Activated CD4-positive, alpha-beta memory T cell treated with anti-CD3 and anti-CD28 coated beads for 36 hours (primary cell): Measurements from ENCODE around the gene ALS2. TPM values are rescaled to one million over a fixed set of nuclear protein-coding genes. Genes with fewer than 3 reads are reported as not detected.
"Not testable (repeated sequence)": the region's sequence is repeated elsewhere in the genome, so short reads cannot be mapped to it uniquely, and the experiment has no call there.

Experiments
- CTCF ChIA-PET: fragments of 350-600 bp; sonication (Branson Sonifier 250); formaldehyde crosslinking; loops from one replicate; lab custom pipeline; 2021; ENCODE audit warnings: antibody characterized with exemption, inconsistent platforms; lab: Charles Lee
- POLR2A ChIA-PET: fragments of 350-600 bp; sonication (Branson Sonifier 250); formaldehyde crosslinking; loops from one replicate; lab custom pipeline; 2021; ENCODE audit warnings: antibody characterized with exemption; lab: Charles Lee
- DNase-seq: peaks from one replicate; pipeline ENCODE4 v3.0.0-alpha.2; 2020
- H3K27ac Mint-ChIP-seq: one replicate; pipeline ENCODE4 v1.8.0; 2021; ENCODE audit warnings: mixed read lengths
- H3K27me3 Mint-ChIP-seq: one replicate; pipeline ENCODE4 v1.8.0; 2021; ENCODE audit warnings: mixed read lengths
- H3K36me3 Mint-ChIP-seq: one replicate; pipeline ENCODE4 v1.8.0; 2021; ENCODE audit warnings: mixed read lengths
- H3K4me1 Mint-ChIP-seq: one replicate; pipeline ENCODE4 v1.8.0; 2021; ENCODE audit warnings: low read depth, mixed read lengths
- H3K4me3 Mint-ChIP-seq: one replicate; pipeline ENCODE4 v1.8.0; 2021; ENCODE audit warnings: mild to moderate bottlenecking, mixed read lengths
- H3K9me3 Mint-ChIP-seq: one replicate; pipeline ENCODE4 v1.8.0; 2021; ENCODE audit warnings: mixed read lengths
- intact Hi-C: fragments of 100-400 bp; cut with micrococcal nuclease; formaldehyde crosslinking; loops from one replicate; pipeline ENCODE4 v1.15.1; 2023
- total RNA-seq, 2 experiments: library from RNA; stranded (reverse); gene quantifications; one replicate each; pipeline ENCODE4 v1.2.3, GENCODE V29; 2021

Gene ALS2
- total RNA-seq, 2 experiments from 2014 or later: 11.0 to 12.6 TPM

DNA sequence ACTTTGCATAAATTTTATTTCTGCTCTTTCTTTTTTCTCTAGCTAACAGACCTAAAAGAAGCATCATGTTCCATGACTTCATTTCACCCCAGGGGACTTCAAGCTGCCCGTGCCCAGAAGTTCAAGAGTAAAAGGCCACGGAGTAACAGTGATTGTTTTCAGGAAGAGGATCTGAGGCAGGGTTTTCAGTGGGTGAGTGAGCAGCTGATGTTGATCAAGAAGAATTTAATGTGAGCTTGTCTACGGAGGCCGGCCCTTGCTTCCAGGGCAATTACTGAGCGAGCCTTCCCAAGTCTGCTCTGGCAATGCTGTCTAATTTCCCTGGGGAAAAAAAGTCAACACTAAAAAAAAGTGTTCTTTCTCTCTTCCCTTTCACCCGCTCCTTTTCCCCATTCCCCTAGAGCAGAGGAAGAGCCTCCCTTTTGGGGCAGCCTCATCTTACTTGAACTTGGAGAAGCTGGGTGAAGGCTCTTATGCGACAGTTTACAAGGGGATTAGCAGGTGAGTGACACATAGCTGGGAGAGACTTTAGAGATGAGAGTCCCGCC is 26.8 kb upstream of the ALS2 start:
- intact Hi-C loops: no loop called here
- POLR2A ChIA-PET: no interaction called here
- Mint-ChIP-seq H3K27me3 (peaks cover 6% of the 10 kb centered on the region), H3K4me1 (no peaks in the 10 kb centered on the region), H3K36me3 (no peaks in the 10 kb centered on the region), H3K27ac (no peak overlapping the region), H3K4me3 (no peak overlapping the region), H3K9me3 (no peaks in the 10 kb centered on the region)
- CTCF ChIA-PET: no interaction called here
- no peak for DNase-seq

DNA sequence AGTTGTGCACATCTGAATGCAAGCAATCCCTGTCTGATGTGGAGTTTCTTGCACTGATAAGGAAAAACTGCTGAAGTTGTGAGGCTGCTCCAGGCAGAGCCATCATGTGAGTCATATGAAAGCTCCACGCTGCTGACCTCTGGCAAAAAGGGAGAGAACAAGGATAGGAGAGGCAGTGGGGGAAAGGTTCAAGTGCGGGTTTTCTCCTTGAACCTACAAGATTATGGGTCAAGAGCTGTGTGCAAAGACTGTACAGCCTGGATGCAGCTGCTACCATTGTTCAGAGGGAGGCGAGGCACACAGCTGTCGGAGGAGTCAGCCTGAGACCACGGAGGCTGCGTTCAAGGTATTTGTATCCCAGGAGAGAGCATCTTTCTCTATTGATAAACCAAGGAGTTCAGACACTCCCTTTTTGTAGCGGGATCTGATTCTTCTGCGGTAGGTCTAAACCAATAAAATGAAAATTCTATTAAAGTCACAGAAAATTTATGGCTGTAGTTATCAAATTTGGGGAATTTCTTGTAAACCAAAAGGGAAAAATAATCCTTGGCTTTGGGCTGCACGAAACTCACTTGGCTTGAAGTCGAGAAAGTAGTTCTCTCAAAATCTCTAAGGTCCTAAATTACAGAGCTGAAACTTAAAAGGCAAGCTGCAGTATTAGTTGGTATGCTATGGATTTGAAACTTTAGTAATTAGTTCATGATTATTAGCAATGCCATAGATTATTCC is 25.9 kb upstream of the ALS2 start, which contains the start of gene CDK15:
CDK15 (plus strand) TSS at position 96 of the 729 bp plus-strand sequence; CDS start at position 224, 128 bp downstream.
- intact Hi-C loops: no loop called here
- H3K4me1 Mint-ChIP-seq: no peaks in the 10 kb centered on the region
- H3K27me3 Mint-ChIP-seq: peaks cover 6% of the 10 kb centered on the region

DNA sequence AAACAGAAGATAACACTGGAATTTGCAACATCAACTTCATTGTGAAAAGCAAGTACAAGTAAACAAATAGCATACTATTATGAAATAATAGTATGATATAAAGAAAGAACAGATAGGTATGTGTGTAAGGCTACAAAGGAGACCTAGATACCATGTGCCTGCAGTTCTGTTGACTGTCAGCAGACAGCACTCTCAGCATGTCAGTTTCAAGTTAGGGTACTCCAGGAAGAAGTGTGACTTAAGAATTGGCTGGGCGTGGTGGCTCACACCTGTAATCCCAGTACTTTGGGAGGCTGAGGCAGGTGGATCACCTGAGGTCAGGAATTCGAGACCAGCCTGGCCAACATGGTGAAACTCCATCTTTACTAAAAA is 18.2 kb upstream of the ALS2 start:
- POLR2A ChIA-PET, H3K27me3 Mint-ChIP-seq, H3K4me3 Mint-ChIP-seq, H3K4me1 Mint-ChIP-seq, intact Hi-C loops, H3K9me3 Mint-ChIP-seq, CTCF ChIA-PET, DNase-seq, H3K27ac Mint-ChIP-seq, H3K36me3 Mint-ChIP-seq: not testable (repeated sequence)

More for the DNA sequence above, 25.9 kb upstream of the ALS2 start, which contains the start of gene CDK15:
- no peaks in the 10 kb centered on the region for H3K9me3 Mint-ChIP-seq
- no peak within 1 kb of the TSS for H3K4me3 Mint-ChIP-seq
- ChIA-PET POLR2A (no interaction called here), CTCF (no interaction called here)
- H3K27ac Mint-ChIP-seq: no peak within 1 kb of the TSS
- DNase-seq: no peak
- no peaks in the 10 kb centered on the region for H3K36me3 Mint-ChIP-seq

DNA sequence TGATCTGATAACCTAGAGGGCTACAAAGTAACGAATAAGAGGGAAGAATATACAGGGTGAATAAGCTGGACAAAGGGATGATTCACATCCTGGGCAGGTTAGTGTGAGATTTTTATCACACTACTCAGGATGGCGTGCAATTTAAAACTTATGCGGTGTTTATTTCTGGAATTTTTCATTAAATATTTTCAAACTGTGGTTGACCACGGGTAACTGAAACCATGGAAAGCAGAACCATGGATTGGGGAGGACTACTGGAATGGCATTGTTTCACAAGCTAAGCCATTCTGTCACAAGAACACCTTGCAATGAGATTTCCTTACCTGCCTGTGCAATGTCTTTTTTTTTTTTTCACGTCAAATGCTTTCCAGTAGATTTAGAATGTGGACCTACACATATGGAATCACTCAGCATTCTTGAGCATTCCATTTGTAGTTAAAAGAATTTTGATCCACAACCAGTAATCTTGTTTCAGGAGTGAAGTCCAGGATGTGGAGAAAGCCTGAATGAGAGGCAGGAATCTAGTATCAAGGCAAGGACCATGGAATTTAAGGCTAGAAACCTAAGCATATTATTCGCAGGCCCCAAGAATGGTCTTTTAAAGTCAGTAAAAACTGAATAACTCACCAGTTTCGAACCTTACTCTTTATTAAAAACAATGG is 17.6 kb upstream of the ALS2 start:
- no peak overlapping the region for H3K4me3 Mint-ChIP-seq
- POLR2A ChIA-PET: no interaction called here

GRCh38 chr2:201797175-201797840 is 16.6 kb upstream of the ALS2 start:
- H3K27me3 Mint-ChIP-seq: peaks cover 2% of the 10 kb centered on the region
- CTCF ChIA-PET: no interaction called here
- no peaks in the 10 kb centered on the region for H3K9me3 Mint-ChIP-seq
- no peak for DNase-seq
- H3K36me3 Mint-ChIP-seq: no peaks in the 10 kb centered on the region
- H3K4me3 Mint-ChIP-seq: no peak overlapping the region
- H3K4me1 Mint-ChIP-seq: no peaks in the 10 kb centered on the region
- no peak overlapping the region for H3K27ac Mint-ChIP-seq
- intact Hi-C loops: no loop called here
- POLR2A ChIA-PET: no interaction called here

More for the DNA sequence above, 17.6 kb upstream of the ALS2 start:
- H3K36me3 Mint-ChIP-seq: no peaks in the 10 kb centered on the region
- intact Hi-C loops: no loop called here
- CTCF ChIA-PET: no interaction called here
- H3K27ac Mint-ChIP-seq: no peak overlapping the region
- H3K27me3 Mint-ChIP-seq: peaks cover 4% of the 10 kb centered on the region
- no peak for DNase-seq
- no peaks in the 10 kb centered on the region for H3K9me3 Mint-ChIP-seq
- no peaks in the 10 kb centered on the region for H3K4me1 Mint-ChIP-seq

GRCh38 chr2:201796478-201796865 is 15.7 kb upstream of the ALS2 start:
- ChIA-PET CTCF (interaction anchor here (0.6 kb wide), 1 partner anchor 63 kb away, joined by 4 read pairs; no protein-coding TSS in a partner anchor), POLR2A (no interaction called here)
- Mint-ChIP-seq H3K4me1 (no peaks in the 10 kb centered on the region), H3K27ac (no peak overlapping the region), H3K9me3 (no peaks in the 10 kb centered on the region), H3K27me3 (peaks cover 5% of the 10 kb centered on the region), H3K4me3 (no peak overlapping the region), H3K36me3 (no peaks in the 10 kb centered on the region)
- DNase-seq: no peak
- intact Hi-C loops: loop anchor here (1.0 kb wide), 1 partner anchor 382 kb away; no protein-coding TSS in a partner anchor

DNA sequence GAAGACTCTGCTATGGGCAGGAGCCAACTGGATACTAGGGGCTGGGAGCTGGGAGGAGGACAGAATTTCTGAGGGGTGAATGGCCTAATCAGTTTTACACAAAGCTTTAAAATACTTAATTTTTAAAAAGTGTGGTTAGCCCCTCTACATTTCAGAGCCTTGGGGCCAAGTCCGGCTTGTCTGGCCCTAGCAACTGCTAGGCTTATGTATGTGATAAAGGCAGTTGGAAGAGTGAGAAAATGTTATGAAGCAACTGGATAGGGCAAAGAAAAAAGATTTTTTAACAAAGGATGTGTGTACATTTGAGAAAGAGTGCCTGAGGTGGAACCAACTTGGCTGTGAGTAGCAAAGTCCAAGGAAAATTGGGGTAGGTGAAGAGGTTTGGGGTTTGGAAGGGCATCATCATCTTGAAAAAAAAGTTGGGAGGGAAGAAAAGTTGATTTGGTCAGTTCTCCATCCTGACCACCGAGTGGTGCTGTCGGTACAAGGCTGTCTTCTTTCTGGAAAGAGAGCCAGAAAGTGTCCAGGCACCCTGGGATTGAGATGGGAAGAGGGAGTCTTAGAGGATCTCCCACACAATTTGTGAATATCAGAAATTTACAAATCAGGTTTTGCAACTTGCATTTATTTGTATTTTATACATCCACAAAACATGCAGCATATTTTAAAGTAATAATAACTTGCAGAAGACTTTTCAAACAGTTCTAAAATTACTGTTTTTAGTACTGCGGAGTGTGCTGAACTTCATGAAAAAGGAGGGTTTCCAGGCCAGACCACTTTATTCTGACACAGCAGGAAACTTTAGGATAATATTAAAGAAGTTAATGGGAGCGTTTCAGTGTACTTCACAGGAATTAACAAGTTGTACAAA is 15.1 kb upstream of the ALS2 start:
- no peaks in the 10 kb centered on the region for H3K9me3 Mint-ChIP-seq
- DNase-seq: peak; percentile 11
- POLR2A ChIA-PET: no interaction called here
- no peaks in the 10 kb centered on the region for H3K4me1 Mint-ChIP-seq
- H3K4me3 Mint-ChIP-seq: no peak overlapping the region
- no peak overlapping the region for H3K27ac Mint-ChIP-seq
- CTCF ChIA-PET: interaction anchor here (0.6 kb wide), 1 partner anchor 63 kb away, joined by 4 read pairs; no protein-coding TSS in a partner anchor
- intact Hi-C loops: loop anchor here (1.0 kb wide), 1 partner anchor 382 kb away; no protein-coding TSS in a partner anchor
- no peaks in the 10 kb centered on the region for H3K36me3 Mint-ChIP-seq
- peaks cover 5% of the 10 kb centered on the region for H3K27me3 Mint-ChIP-seq

GRCh38 chr2:201794294-201794693 is 13.6 kb upstream of the ALS2 start:
- ChIA-PET POLR2A (no interaction called here), CTCF (interaction anchor here (0.7 kb wide), 1 partner anchor 384 kb away, joined by 3 read pairs; no protein-coding TSS in a partner anchor)
- Mint-ChIP-seq H3K4me1 (no peaks in the 10 kb centered on the region), H3K4me3 (no peak overlapping the region), H3K27me3 (peaks cover 5% of the 10 kb centered on the region), H3K27ac (no peak overlapping the region), H3K9me3 (no peaks in the 10 kb centered on the region), H3K36me3 (no peaks in the 10 kb centered on the region)
- intact Hi-C loops: no loop called here
- DNase-seq: no peak

GRCh38 chr2:201793631-201794030 is 12.9 kb upstream of the ALS2 start:
- H3K9me3 Mint-ChIP-seq: no peaks in the 10 kb centered on the region
- intact Hi-C loops: no loop called here
- no peaks in the 10 kb centered on the region for H3K36me3 Mint-ChIP-seq
- no peak overlapping the region for H3K4me3 Mint-ChIP-seq
- DNase-seq: no peak
- no peak overlapping the region for H3K27ac Mint-ChIP-seq
- no peaks in the 10 kb centered on the region for H3K4me1 Mint-ChIP-seq
- ChIA-PET CTCF (interaction anchor here (0.7 kb wide), 1 partner anchor 385 kb away, joined by 3 read pairs; no protein-coding TSS in a partner anchor), POLR2A (no interaction called here)
- peaks cover 5% of the 10 kb centered on the region for H3K27me3 Mint-ChIP-seq

DNA sequence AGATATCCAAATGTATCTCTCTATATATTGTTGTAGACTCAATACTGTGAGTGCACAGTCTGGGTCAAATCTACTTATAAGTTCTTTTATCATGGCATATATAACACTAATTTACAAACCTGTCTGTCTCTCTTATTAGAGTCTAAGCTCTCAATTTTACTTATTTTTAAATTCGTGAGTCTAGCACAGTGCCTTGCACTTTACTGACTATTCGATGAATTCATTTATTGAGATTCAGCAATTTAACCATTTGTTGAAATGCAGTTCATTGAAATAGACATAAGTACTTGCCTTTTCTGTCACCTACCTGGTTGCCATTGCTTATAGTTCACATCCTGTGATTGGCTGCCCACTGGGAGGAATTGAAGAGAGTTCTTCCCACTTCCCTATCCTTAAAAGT is 10.3 kb upstream of the ALS2 start:
- Mint-ChIP-seq H3K9me3 (no peaks in the 10 kb centered on the region), H3K4me3 (no peak overlapping the region), H3K27ac (no peak overlapping the region), H3K27me3 (peaks cover 5% of the 10 kb centered on the region), H3K36me3 (no peaks in the 10 kb centered on the region), H3K4me1 (no peaks in the 10 kb centered on the region)
- DNase-seq: no peak
- intact Hi-C loops: no loop called here
- CTCF ChIA-PET: no interaction called here
- POLR2A ChIA-PET: no interaction called here

DNA sequence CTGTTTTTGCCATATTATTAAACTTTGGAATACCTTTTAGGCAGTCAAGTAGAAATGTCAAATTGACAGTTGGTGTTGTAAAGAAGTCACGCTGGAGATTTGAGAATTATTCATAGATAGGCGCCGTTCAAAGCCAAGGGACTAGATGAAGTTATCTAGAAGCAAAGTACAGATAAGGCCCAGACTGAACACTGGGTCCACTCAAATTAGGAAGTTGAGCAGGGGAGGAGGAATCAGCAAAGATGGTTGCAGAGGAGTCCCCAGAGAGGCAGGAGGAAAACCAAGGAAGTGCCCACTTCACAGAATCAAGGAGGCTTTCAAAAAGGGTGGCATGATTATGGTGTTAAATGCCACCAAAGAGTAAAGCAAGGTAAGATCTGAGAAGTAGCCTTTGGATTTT is 9.6 kb upstream of the ALS2 start:
- CTCF ChIA-PET: no interaction called here
- Mint-ChIP-seq H3K27me3 (peaks cover 4% of the 10 kb centered on the region), H3K9me3 (no peaks in the 10 kb centered on the region), H3K27ac (no peak overlapping the region), H3K4me3 (no peak overlapping the region), H3K36me3 (no peaks in the 10 kb centered on the region), H3K4me1 (no peaks in the 10 kb centered on the region)
- DNase-seq: no peak
- intact Hi-C loops: no loop called here
- POLR2A ChIA-PET: no interaction called here
